ENCODE results near the gene ALDOA. TPM values are rescaled to one million over a fixed set of nuclear protein-coding genes. Genes with fewer than 3 reads are reported as not detected.
"Not testable (repeated sequence)": the region's sequence is repeated elsewhere in the genome, so short reads cannot be mapped to it uniquely, and the experiment has no call there.

Gene ALDOA
- polyA plus RNA-seq, 3 donors, result 1,202 to 1,628 (median 1,429) TPM

DNA sequence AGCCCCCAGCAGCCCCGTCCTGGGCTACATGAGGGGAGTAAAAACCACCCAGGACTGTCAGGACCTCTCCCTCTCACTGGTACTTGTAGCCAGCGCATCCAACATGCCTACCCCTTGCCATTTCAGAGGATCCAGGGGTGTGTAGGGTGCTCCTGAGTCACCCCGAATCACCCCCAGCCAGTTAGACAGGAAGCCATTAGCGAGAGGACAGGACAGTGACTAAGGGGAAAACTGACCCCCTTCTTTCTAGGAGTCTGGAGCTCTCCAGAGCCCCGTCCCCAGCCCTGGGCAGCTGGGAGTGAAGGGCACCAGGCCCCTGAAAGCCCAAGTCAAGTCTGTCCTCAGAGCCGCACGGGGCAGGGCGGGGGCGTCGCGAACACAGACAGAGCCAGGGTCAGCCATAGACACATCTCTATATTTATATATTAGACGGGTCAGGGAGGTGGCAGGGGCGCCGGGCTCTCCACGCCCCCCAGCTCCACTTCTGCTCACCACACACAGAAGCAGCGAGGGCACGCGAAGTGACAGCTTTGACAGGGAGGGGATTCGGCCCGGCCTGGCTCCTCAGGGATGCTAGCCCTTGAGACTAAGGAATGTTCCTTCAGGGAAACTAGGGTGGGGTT lies 48.3 kb downstream of the ALDOA start:
- intact Hi-C loops (cut with micrococcal nuclease), result no loop called here
- H3K27ac ChIP-seq (ENCODE audit: low read depth in 1 of 2, low read length in 2 of 2), result peak overlapping the region in 1 of 2 donors; percentile 20
- H3K4me1 Mint-ChIP-seq, result peaks cover 7% of the 10 kb centered on the region
- H3K9me3 ChIP-seq (replicated peaks in 1 of 2; ENCODE audit: control insufficient read depth in 1 of 2, insufficient read depth in 1 of 2, low read length in 2 of 2), result no peaks in the 10 kb centered on the region
- peaks cover 50 to 91% of the 10 kb centered on the region in 2 donors for H3K36me3 Mint-ChIP-seq
- no peak overlapping the region for H3K9ac ChIP-seq (ENCODE audit: insufficient read depth, low read length, poor library complexity, severe bottlenecking)
- H3K79me2 ChIP-seq (ENCODE audit: insufficient read depth, low read length), result no peaks in the 10 kb centered on the region
- H3K4me3 ChIP-seq (replicated peaks in 1 of 3; ENCODE audit: low read depth in 2 of 3, low read length in 3 of 3), result no peak overlapping the region
- no peak overlapping the region for H2AFZ ChIP-seq (ENCODE audit: insufficient read depth, low read depth, low read length, poor library complexity, severe bottlenecking)
- 100% methylated on average over 1 of the region's 20 CpGs for WGBS (ENCODE audit: insufficient coverage)
- H3K27me3 ChIP-seq (ENCODE audit: control insufficient read depth in 2 of 2, insufficient read depth in 2 of 2, low read length in 2 of 2), result no peaks in the 10 kb centered on the region
- H3K27ac Mint-ChIP-seq, result peak overlapping the region in 1 of 7 donors; percentile 36
- H3K36me3 ChIP-seq (replicated peaks in 1 of 2; ENCODE audit: control insufficient read depth in 1 of 2, insufficient read depth in 2 of 2, low read length in 2 of 2), result peaks cover 41 to 65% of the 10 kb centered on the region in 2 donors
- no peak overlapping the region for H3K4me3 Mint-ChIP-seq
- H3K4me1 ChIP-seq (ENCODE audit: control insufficient read depth in 1 of 2, insufficient read depth in 2 of 2, low read length in 2 of 2), result no peaks in the 10 kb centered on the region
- no peaks in the 10 kb centered on the region for H4K20me1 ChIP-seq (ENCODE audit: insufficient read depth, low read length)
- peaks cover 0 to 5% (median 0%) of the 10 kb centered on the region in 7 donors for H3K9me3 Mint-ChIP-seq
- TF ChIP-seq, protein P1, sequence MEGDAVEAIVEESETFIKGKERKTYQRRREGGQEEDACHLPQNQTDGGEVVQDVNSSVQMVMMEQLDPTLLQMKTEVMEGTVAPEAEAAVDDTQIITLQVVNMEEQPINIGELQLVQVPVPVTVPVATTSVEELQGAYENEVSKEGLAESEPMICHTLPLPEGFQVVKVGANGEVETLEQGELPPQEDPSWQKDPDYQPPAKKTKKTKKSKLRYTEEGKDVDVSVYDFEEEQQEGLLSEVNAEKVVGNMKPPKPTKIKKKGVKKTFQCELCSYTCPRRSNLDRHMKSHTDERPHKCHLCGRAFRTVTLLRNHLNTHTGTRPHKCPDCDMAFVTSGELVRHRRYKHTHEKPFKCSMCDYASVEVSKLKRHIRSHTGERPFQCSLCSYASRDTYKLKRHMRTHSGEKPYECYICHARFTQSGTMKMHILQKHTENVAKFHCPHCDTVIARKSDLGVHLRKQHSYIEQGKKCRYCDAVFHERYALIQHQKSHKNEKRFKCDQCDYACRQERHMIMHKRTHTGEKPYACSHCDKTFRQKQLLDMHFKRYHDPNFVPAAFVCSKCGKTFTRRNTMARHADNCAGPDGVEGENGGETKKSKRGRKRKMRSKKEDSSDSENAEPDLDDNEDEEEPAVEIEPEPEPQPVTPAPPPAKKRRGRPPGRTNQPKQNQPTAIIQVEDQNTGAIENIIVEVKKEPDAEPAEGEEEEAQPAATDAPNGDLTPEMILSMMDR (IDR thresholded peaks at IDR 0.05), result no peak
- H3K4me2 ChIP-seq (replicated peaks; ENCODE audit: extremely low read depth, low read length, poor library complexity, severe bottlenecking), result no peak overlapping the region
- peaks cover 0 to 1% (median 0%) of the 10 kb centered on the region in 3 donors for H3K27me3 Mint-ChIP-seq (ENCODE audit: low read depth in 3 of 3)
- DNase-seq, result no peak

DNA sequence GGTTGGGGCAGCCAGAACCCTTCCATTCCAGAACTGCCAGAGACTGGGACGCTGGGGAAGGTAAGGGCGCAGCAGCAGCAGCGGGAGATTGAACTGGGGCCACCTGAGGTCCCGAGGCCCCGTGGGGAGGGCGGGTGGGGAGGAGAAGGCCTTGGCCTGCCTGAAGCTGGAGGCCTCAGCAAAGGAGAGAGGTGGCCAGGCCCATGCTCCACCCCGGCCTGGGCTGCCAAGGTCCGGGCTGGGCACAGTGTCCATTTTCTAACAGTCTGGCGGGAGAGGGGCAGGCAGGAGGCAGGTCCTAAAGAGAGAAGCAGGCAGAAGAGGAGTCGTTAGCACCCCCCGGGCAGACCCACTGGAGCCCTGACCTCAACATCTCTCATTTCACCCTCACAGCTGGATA lies 48.9 kb downstream of the ALDOA start:
- no peak overlapping the region for H3K4me3 Mint-ChIP-seq
- intact Hi-C loops (cut with micrococcal nuclease), result no loop called here
- no peaks in the 10 kb centered on the region for H3K27me3 ChIP-seq (ENCODE audit: control insufficient read depth in 2 of 2, insufficient read depth in 2 of 2, low read length in 2 of 2)

GRCh38 chr16:30114833-30115232 lies 49.3 kb downstream of the ALDOA start:
- WGBS (ENCODE audit: insufficient coverage), result no CpG with 5 or more reads among the region's 7 CpGs
- H3K9ac ChIP-seq (ENCODE audit: insufficient read depth, low read length, poor library complexity, severe bottlenecking); H3K27me3 Mint-ChIP-seq (ENCODE audit: low read depth in 3 of 3); H3K27ac Mint-ChIP-seq; H2AFZ ChIP-seq (ENCODE audit: insufficient read depth, low read depth, low read length, poor library complexity, severe bottlenecking); H3K27ac ChIP-seq (ENCODE audit: low read depth in 1 of 2, low read length in 2 of 2); H3K79me2 ChIP-seq (ENCODE audit: insufficient read depth, low read length); H3K9me3 ChIP-seq (replicated peaks in 1 of 2; ENCODE audit: control insufficient read depth in 1 of 2, insufficient read depth in 1 of 2, low read length in 2 of 2); H3K4me2 ChIP-seq (replicated peaks; ENCODE audit: extremely low read depth, low read length, poor library complexity, severe bottlenecking); H3K4me1 Mint-ChIP-seq; DNase-seq; H3K4me3 Mint-ChIP-seq; H3K4me1 ChIP-seq (ENCODE audit: control insufficient read depth in 1 of 2, insufficient read depth in 2 of 2, low read length in 2 of 2); H3K9me3 Mint-ChIP-seq; H3K27me3 ChIP-seq (ENCODE audit: control insufficient read depth in 2 of 2, insufficient read depth in 2 of 2, low read length in 2 of 2); intact Hi-C loops (cut with micrococcal nuclease); H3K4me3 ChIP-seq (replicated peaks in 1 of 3; ENCODE audit: low read depth in 2 of 3, low read length in 3 of 3); H4K20me1 ChIP-seq (ENCODE audit: insufficient read depth, low read length): not testable (repeated sequence)
- peaks cover 56 to 92% of the 10 kb centered on the region in 2 donors for H3K36me3 Mint-ChIP-seq
- H3K36me3 ChIP-seq (replicated peaks in 1 of 2; ENCODE audit: control insufficient read depth in 1 of 2, insufficient read depth in 2 of 2, low read length in 2 of 2), result peaks cover 41 to 75% of the 10 kb centered on the region in 2 donors

More for the DNA sequence above, 48.9 kb downstream of the ALDOA start:
- TF ChIP-seq, protein P1 (IDR thresholded peaks at IDR 0.05), result no peak
- Histone ChIP-seq H3K36me3 (replicated peaks in 1 of 2; ENCODE audit: control insufficient read depth in 1 of 2, insufficient read depth in 2 of 2, low read length in 2 of 2) (peaks cover 41 to 71% of the 10 kb centered on the region in 2 donors), H3K4me1 (ENCODE audit: control insufficient read depth in 1 of 2, insufficient read depth in 2 of 2, low read length in 2 of 2) (no peaks in the 10 kb centered on the region), H3K4me3 (replicated peaks in 1 of 3; ENCODE audit: low read depth in 2 of 3, low read length in 3 of 3) (no peak overlapping the region), H3K9me3 (replicated peaks in 1 of 2; ENCODE audit: control insufficient read depth in 1 of 2, insufficient read depth in 1 of 2, low read length in 2 of 2) (no peaks in the 10 kb centered on the region), H2AFZ (ENCODE audit: insufficient read depth, low read depth, low read length, poor library complexity, severe bottlenecking) (no peak overlapping the region), H3K79me2 (ENCODE audit: insufficient read depth, low read length) (no peaks in the 10 kb centered on the region), H3K4me2 (replicated peaks; ENCODE audit: extremely low read depth, low read length, poor library complexity, severe bottlenecking) (no peak overlapping the region), H3K9ac (ENCODE audit: insufficient read depth, low read length, poor library complexity, severe bottlenecking) (no peak overlapping the region), H4K20me1 (ENCODE audit: insufficient read depth, low read length) (no peaks in the 10 kb centered on the region), H3K27ac (ENCODE audit: low read depth in 1 of 2, low read length in 2 of 2) (no peak overlapping the region)
- Mint-ChIP-seq H3K27ac (no peak overlapping the region), H3K4me1 (peaks cover 7% of the 10 kb centered on the region), H3K27me3 (ENCODE audit: low read depth in 3 of 3) (peaks cover 0 to 3% (median 0%) of the 10 kb centered on the region in 3 donors), H3K9me3 (peaks cover 0 to 5% (median 0%) of the 10 kb centered on the region in 7 donors), H3K36me3 (peaks cover 54 to 91% of the 10 kb centered on the region in 2 donors)
- no peak for DNase-seq
- WGBS (ENCODE audit: insufficient coverage), result 98% methylated on average over 6 of the region's 11 CpGs

Measured in CD14-positive monocyte (primary cell).